A549 treated with RU486 at 1 μM for 4 hours (cell line): ENCODE results near the gene TSHZ3. TPM values are rescaled to one million over a fixed set of nuclear protein-coding genes. Genes with fewer than 3 reads are reported as not detected.

ENCODE experiments used
- total RNA-seq: library from RNA; stranded (reverse); fragments of 200-300 nt; extraction: Qiagen RNA extraction; gene quantifications from 5 replicates; pipeline ENCODE4 v1.2.3, GENCODE V29; 2022; ENCODE audit warnings: low read depth

The TSHZ3 gene
- total RNA-seq: 2.0 to 3.3 TPM (median 3.0 TPM) in 5 replicates

GRCh38 chr19:31349160-31349881 lies at the start of gene TSHZ3:
TSS of gene TSHZ3 (minus strand) at chr19:31349436. CDS start at chr19:31349219, 217 bp downstream.

